Measurements from ENCODE around the gene IGSF6. TPM values are rescaled to one million over a fixed set of nuclear protein-coding genes. Genes with fewer than 3 reads are reported as not detected.
A peak's percentile ranks its signal among the peaks of the same experiment; 100 is the strongest.

Gene IGSF6
- total RNA-seq, 1 donor from 2014 or later: 3.6 TPM

- no peak for TF ChIP-seq CTCF (IDR thresholded peaks at IDR 0.05; ENCODE audit: borderline replicate concordance)
- peaks cover 62% of the 10 kb centered on the region for H3K27me3 ChIP-seq (ENCODE audit: low read depth)
- no peaks in the 10 kb centered on the region for H3K36me3 ChIP-seq
- H3K4me1 ChIP-seq: peaks cover 8% of the 10 kb centered on the region
- no peak overlapping the region for H3K27ac ChIP-seq (replicated peaks)
- no peak for DNase-seq
- no peak overlapping the region for H3K4me3 ChIP-seq
- H3K9me3 ChIP-seq (replicated peaks): no peaks in the 10 kb centered on the region
- intact Hi-C loops (cut with micrococcal nuclease): no loop called here
These were observed 15.2 kb upstream of the IGSF6 start for GRCh38 chr16:21667575-21667974.

DNA sequence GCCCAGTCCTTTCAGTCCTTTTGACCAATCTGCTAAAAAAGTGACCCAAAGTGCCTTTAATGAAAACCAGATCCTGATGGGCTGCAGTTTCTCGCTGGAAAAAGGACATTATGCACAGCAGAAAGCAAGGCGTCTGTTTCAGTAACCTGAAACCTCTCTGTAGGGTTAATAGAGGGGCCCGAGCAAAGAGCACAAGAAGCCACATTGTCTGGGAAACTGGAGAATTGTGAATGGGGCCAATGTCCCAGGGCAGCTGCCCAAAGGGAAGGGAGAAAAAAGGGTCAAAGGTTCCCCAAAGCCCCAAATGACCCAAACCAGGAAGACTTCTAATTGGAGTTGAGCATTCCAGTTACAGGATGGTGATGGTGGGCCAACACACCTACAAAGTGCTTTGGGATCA lies 14.4 kb upstream of the IGSF6 start:
- intact Hi-C loops (cut with micrococcal nuclease): no loop called here

GRCh38 chr16:21664801-21665492 lies 12.5 kb upstream of the IGSF6 start:
- peaks cover 53% of the 10 kb centered on the region for H3K27me3 ChIP-seq (ENCODE audit: low read depth)
- intact Hi-C loops (cut with micrococcal nuclease): no loop called here
- no peak overlapping the region for H3K4me3 ChIP-seq
- no peak for TF ChIP-seq CTCF (IDR thresholded peaks at IDR 0.05; ENCODE audit: borderline replicate concordance)
- no peaks in the 10 kb centered on the region for H3K9me3 ChIP-seq (replicated peaks)
- no peak overlapping the region for H3K27ac ChIP-seq (replicated peaks)
- no peaks in the 10 kb centered on the region for H3K36me3 ChIP-seq
- peaks cover 8% of the 10 kb centered on the region for H3K4me1 ChIP-seq
- DNase-seq: no peak

More for the DNA sequence above, 14.4 kb upstream of the IGSF6 start:
- H3K9me3 ChIP-seq (replicated peaks): no peaks in the 10 kb centered on the region
- no peak overlapping the region for H3K4me3 ChIP-seq
- peaks cover 62% of the 10 kb centered on the region for H3K27me3 ChIP-seq (ENCODE audit: low read depth)
- no peaks in the 10 kb centered on the region for H3K36me3 ChIP-seq
- peaks cover 8% of the 10 kb centered on the region for H3K4me1 ChIP-seq
- no peak for TF ChIP-seq CTCF (IDR thresholded peaks at IDR 0.05; ENCODE audit: borderline replicate concordance)
- no peak overlapping the region for H3K27ac ChIP-seq (replicated peaks)
- DNase-seq: no peak

DNA sequence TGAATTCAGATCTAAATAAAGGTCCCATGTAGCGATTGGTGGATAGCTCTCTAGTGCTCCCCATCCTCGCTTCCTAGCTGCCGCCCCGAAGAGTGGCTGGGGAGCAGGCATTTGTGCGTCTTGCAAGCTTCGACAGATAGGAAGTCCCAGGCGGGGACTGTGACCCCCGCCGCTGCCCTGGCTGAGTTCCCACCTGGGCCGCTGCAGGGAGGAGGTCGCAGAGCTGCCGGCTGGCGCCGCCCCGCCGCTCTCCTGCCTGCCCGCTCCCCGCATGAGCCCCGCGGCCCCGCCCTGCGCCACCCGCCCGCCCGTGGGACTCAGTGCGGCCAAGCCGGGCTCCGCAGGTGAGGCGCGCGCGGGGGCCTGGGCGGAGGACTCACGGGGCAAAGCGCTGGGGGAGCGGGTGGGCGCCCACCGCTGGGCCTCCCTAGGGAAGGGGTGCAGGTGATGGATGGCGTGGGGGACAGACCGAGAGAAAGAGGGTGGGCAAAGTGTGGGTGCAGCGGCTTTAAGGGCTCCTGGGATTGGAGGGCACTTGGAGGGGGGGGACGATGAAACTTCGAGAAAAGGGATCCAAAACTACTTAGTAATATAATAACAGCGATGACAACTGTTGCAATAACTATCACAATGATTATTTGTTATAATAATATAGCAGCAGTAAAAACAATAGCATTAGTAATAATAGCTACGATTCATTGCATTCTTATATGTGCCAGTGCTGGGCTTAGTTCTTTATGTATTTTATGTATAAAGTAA lies 11.7 kb upstream of the IGSF6 start, which contains the start of gene OTOA:
TSS of gene OTOA (plus strand) at position 80 of the 759 bp plus-strand sequence. CDS start 14,547 bp downstream, outside the sequence.
- Histone ChIP-seq H3K4me1 (peaks cover 8% of the 10 kb centered on the region), H3K36me3 (no peaks in the 10 kb centered on the region), H3K27me3 (ENCODE audit: low read depth) (peaks cover 52% of the 10 kb centered on the region), H3K4me3 (peak within 1 kb of the TSS; percentile 58), H3K27ac (replicated peaks) (no peak within 1 kb of the TSS), H3K9me3 (replicated peaks) (no peaks in the 10 kb centered on the region)
- DNase-seq: no peak
- intact Hi-C loops (cut with micrococcal nuclease): no loop called here
- TF ChIP-seq CTCF (IDR thresholded peaks at IDR 0.05; ENCODE audit: borderline replicate concordance): no peak

- H3K4me1 ChIP-seq: peaks cover 15% of the 10 kb centered on the region
- no peaks in the 10 kb centered on the region for H3K9me3 ChIP-seq (replicated peaks)
- intact Hi-C loops (cut with micrococcal nuclease): no loop called here
- no peak overlapping the region for H3K4me3 ChIP-seq
- H3K36me3 ChIP-seq: peaks cover 10% of the 10 kb centered on the region
- no peak overlapping the region for H3K27ac ChIP-seq (replicated peaks)
- H3K27me3 ChIP-seq (ENCODE audit: low read depth): peaks cover 6% of the 10 kb centered on the region
- no peak for TF ChIP-seq CTCF (IDR thresholded peaks at IDR 0.05; ENCODE audit: borderline replicate concordance)
- DNase-seq: no peak
These were observed 6.7 kb upstream of the IGSF6 start for GRCh38 chr16:21659124-21659523.
